ENCODE measurements around the gene DNLZ. TPM values are rescaled to one million over a fixed set of nuclear protein-coding genes. Genes with fewer than 3 reads are reported as not detected.

Gene DNLZ
- total and polyA plus RNA-seq, 2 donors (not counting 3 experiments of a cell fraction or from before 2014, with no cell fraction given) = 26.9 to 38.4 TPM

GRCh38 chr9:136363949-136364748 lies 605 bp upstream of the DNLZ start:
- no peak for FAIRE-seq

GRCh38 chr9:136362450-136362784 lies 1.1 kb downstream of the DNLZ start:
- H4K20me1 ChIP-seq (replicated peaks; ENCODE audit: control insufficient read depth, extremely low read depth, insufficient read depth, low read length) = no peaks in the 10 kb centered on the region
- TF ChIP-seq JUN (IDR thresholded peaks at IDR 0.05; ENCODE audit: borderline replicate concordance, insufficient read depth, insufficient read length, low read depth) (no peak), MAX (IDR thresholded peaks at IDR 0.05; ENCODE audit: insufficient read depth, insufficient read length) (no peak), CTCF (IDR thresholded peaks at IDR 0.05; ENCODE audit: extremely low read depth in 1 of 2, insufficient read depth in 1 of 2, low read depth in 1 of 2, low read length in 2 of 2) (no peak), POLR2AphosphoS5 (IDR thresholded peaks at IDR 0.05; ENCODE audit: insufficient read depth, low read depth, low read length) (no peak), MYC (IDR thresholded peaks at IDR 0.05; ENCODE audit: low read depth, low read length) (no peak), POLR2A (IDR thresholded peaks at IDR 0.05; ENCODE audit: low read depth, low read length) (no peak), EZH2 (IDR thresholded peaks at IDR 0.05; ENCODE audit: borderline replicate concordance, low read depth, low read length, severe bottlenecking) (no peak), FOS (IDR thresholded peaks at IDR 0.05; ENCODE audit: borderline replicate concordance, insufficient read depth, low read length) (no peak), GATA2 (IDR thresholded peaks at IDR 0.05; ENCODE audit: insufficient read depth, insufficient read length, low read depth, low read length) (no peak)
- H3K4me3 ChIP-seq (replicated peaks in 1 of 3; ENCODE audit: insufficient read depth in 1 of 3, low read depth in 1 of 3, low read length in 3 of 3) = no peak overlapping the region
- H3K4me1 ChIP-seq (ENCODE audit: control insufficient read depth, extremely low read depth, insufficient read depth, low read length) = peaks cover 7% of the 10 kb centered on the region
- H3K9me3 ChIP-seq (replicated peaks; ENCODE audit: control insufficient read depth, insufficient read depth, low read length) = no peaks in the 10 kb centered on the region
- H3K4me2 ChIP-seq (ENCODE audit: insufficient read depth, low read length) = no peak overlapping the region
- ChIA-PET CTCF (interaction anchor here (0.6 to 2.4 kb wide), 9 partner anchors 8 to 269 kb away, joined by 3 to 27 read pairs (median 4); no protein-coding TSS in a partner anchor), POLR2A (interaction anchor here (1.2 kb wide), 1 partner anchor 17 kb away, joined by 5 read pairs; no protein-coding TSS in a partner anchor)
- FAIRE-seq (no peak), DNase-seq (ENCODE audit: low read depth, low spot score) (no peak)
- no peak overlapping the region for H3K27ac ChIP-seq (ENCODE audit: insufficient read depth, low read depth, low read length)
- H3K36me3 ChIP-seq (ENCODE audit: control insufficient read depth in 2 of 2, extremely low read depth in 1 of 2, insufficient read depth in 2 of 2, low read length in 2 of 2) = no peaks in the 10 kb centered on the region
- BruUV-seq (replicated peaks) = TSS peak; percentile 51
- peaks cover 3% of the 10 kb centered on the region for H3K79me2 ChIP-seq (ENCODE audit: control insufficient read depth, insufficient read depth, low read length)
- H2AFZ ChIP-seq (ENCODE audit: low read depth, low read length) = no peak overlapping the region
- H3K27me3 ChIP-seq (ENCODE audit: control insufficient read depth in 2 of 2, insufficient read depth in 2 of 2, low read length in 2 of 2) = no peaks in the 10 kb centered on the region
- no peaks in the 10 kb centered on the region for H3K9me1 ChIP-seq (replicated peaks; ENCODE audit: control insufficient read depth, extremely low read depth, insufficient read depth, low read length)
- dilution Hi-C loops (cut with MboI; ENCODE audit: extremely low pct_ligation_motif_present, low sequenced_read_pairs) (no loop called here), intact Hi-C loops (cut with micrococcal nuclease) (loop anchor here (2.0 kb wide), 1 partner anchor 350 kb away; the partner anchor contains the start of gene DIPK1B)
- no peak overlapping the region for H3K9ac ChIP-seq (replicated peaks; ENCODE audit: extremely low read depth, insufficient read depth, low read length)

More at GRCh38 chr9:136363949-136364748, 605 bp upstream of the DNLZ start:
- no peak overlapping the region for H3K9ac ChIP-seq (replicated peaks; ENCODE audit: extremely low read depth, insufficient read depth, low read length)
- no peak overlapping the region for H3K27ac ChIP-seq (ENCODE audit: insufficient read depth, low read depth, low read length)
- H3K27me3 ChIP-seq (ENCODE audit: control insufficient read depth in 2 of 2, insufficient read depth in 2 of 2, low read length in 2 of 2) = no peaks in the 10 kb centered on the region
- H3K4me3 ChIP-seq (replicated peaks in 1 of 3; ENCODE audit: insufficient read depth in 1 of 3, low read depth in 1 of 3, low read length in 3 of 3) = peak overlapping the region in 1 of 3 experiments; percentile 9
- peaks cover 3% of the 10 kb centered on the region for H3K79me2 ChIP-seq (ENCODE audit: control insufficient read depth, insufficient read depth, low read length)
- intact Hi-C loops (cut with micrococcal nuclease) (loop anchor here (1.0 to 2.0 kb wide), 4 partner anchors 22 to 349 kb away; partner anchors contain the start of genes DIPK1B and SNAPC4), dilution Hi-C loops (cut with MboI; ENCODE audit: extremely low pct_ligation_motif_present, low sequenced_read_pairs) (no loop called here)
- H2AFZ ChIP-seq (ENCODE audit: low read depth, low read length) = no peak overlapping the region
- CTCF ChIA-PET = interaction anchor here (0.6 to 2.4 kb wide), 7 partner anchors 10 to 52 kb away, joined by 3 to 27 read pairs (median 7); no protein-coding TSS in a partner anchor
- H3K4me1 ChIP-seq (ENCODE audit: control insufficient read depth, extremely low read depth, insufficient read depth, low read length) = peaks cover 7% of the 10 kb centered on the region
- no peak for DNase-seq (ENCODE audit: low read depth, low spot score)
- no peaks in the 10 kb centered on the region for H3K9me3 ChIP-seq (replicated peaks; ENCODE audit: control insufficient read depth, insufficient read depth, low read length)
- POLR2A ChIA-PET = interaction anchor here (1.2 kb wide), 1 partner anchor 18 kb away, joined by 5 read pairs; no protein-coding TSS in a partner anchor
- no peaks in the 10 kb centered on the region for H4K20me1 ChIP-seq (replicated peaks; ENCODE audit: control insufficient read depth, extremely low read depth, insufficient read depth, low read length)
- no peak for TF ChIP-seq POLR2A (IDR thresholded peaks at IDR 0.05; ENCODE audit: low read depth, low read length)
- no TSS peak for BruUV-seq (replicated peaks)
- no peaks in the 10 kb centered on the region for H3K36me3 ChIP-seq (ENCODE audit: control insufficient read depth in 2 of 2, extremely low read depth in 1 of 2, insufficient read depth in 2 of 2, low read length in 2 of 2)
- H3K4me2 ChIP-seq (ENCODE audit: insufficient read depth, low read length) = peak overlapping the region; percentile 27
- H3K9me1 ChIP-seq (replicated peaks; ENCODE audit: control insufficient read depth, extremely low read depth, insufficient read depth, low read length) = no peaks in the 10 kb centered on the region

Measured in endothelial cell of umbilical vein (primary cell).